ENCODE data around the gene RAPGEF3. TPM values are rescaled to one million over a fixed set of nuclear protein-coding genes. Genes with fewer than 3 reads are reported as not detected.

RAPGEF3 gene
- total and polyA plus RNA-seq, 2 of the 13 experiments (the other 11 are each of a cell fraction or from before 2014, with no cell fraction given) = 0.07 TPM

- TF ChIP-seq SMARCE1 (IDR thresholded peaks at IDR 0.05; ENCODE audit: borderline replicate concordance) (no peak), ATF7 (IDR thresholded peaks at IDR 0.05) (no peak), ATF7 (CRISPR knock-in tag; IDR thresholded peaks at IDR 0.05) (no peak), ZZZ3 (CRISPR knock-in tag; IDR thresholded peaks at IDR 0.05; ENCODE audit: borderline replicate concordance) (no peak), THRA (CRISPR knock-in tag; IDR thresholded peaks at IDR 0.05; ENCODE audit: borderline replicate concordance) (no peak), ZNF710 (CRISPR knock-in tag; IDR thresholded peaks at IDR 0.05; ENCODE audit: borderline replicate concordance) (0 out of 2 replicates have a peak, but pooled peaks have one; percentile 8), NFE2L1 (CRISPR knock-in tag; IDR thresholded peaks at IDR 0.05; ENCODE audit: borderline replicate concordance) (no peak), ARID4A (CRISPR knock-in tag; IDR thresholded peaks at IDR 0.05; ENCODE audit: borderline replicate concordance) (peak; percentile 48; the same call in 1 of the 2 replicates), BRD4 (CRISPR knock-in tag; IDR thresholded peaks at IDR 0.05) (no peak; the same call in 1 of the 2 replicates), ZBTB7B (CRISPR knock-in tag; IDR thresholded peaks at IDR 0.05) (no peak), SMAD9 (CRISPR knock-in tag; IDR thresholded peaks at IDR 0.05) (no peak), ZFYVE20 (CRISPR knock-in tag; IDR thresholded peaks at IDR 0.05; ENCODE audit: borderline replicate concordance, low read depth) (no peak), GFI1 (CRISPR knock-in tag; IDR thresholded peaks at IDR 0.05; ENCODE audit: borderline replicate concordance) (no peak), HNRNPLL (IDR thresholded peaks at IDR 0.05; ENCODE audit: low read depth, low read length, poor library complexity, severe bottlenecking) (peak; percentile 69), NONO (IDR thresholded peaks at IDR 0.05) (no peak), NONO (CRISPR knock-in tag; conservative IDR thresholded peaks at IDR 0.05) (no peak), ARNT (IDR thresholded peaks at IDR 0.05) (no peak), DNMT3B (CRISPR knock-in tag; conservative IDR thresholded peaks at IDR 0.05) (no peak), ZNF768 (CRISPR knock-in tag; IDR thresholded peaks at IDR 0.05) (0 out of 2 replicates have a peak, but pooled peaks have one; percentile 3), DPF2 (CRISPR knock-in tag; IDR thresholded peaks at IDR 0.05; ENCODE audit: borderline replicate concordance, low read depth) (no peak), ELF1 (CRISPR knock-in tag; IDR thresholded peaks at IDR 0.05) (no peak), ZNF234 (CRISPR knock-in tag; conservative IDR thresholded peaks at IDR 0.05) (no peak), ZNF629 (CRISPR knock-in tag; conservative IDR thresholded peaks at IDR 0.05) (no peak), ZNF12 (CRISPR knock-in tag; IDR thresholded peaks at IDR 0.05) (no peak)
Measured at GRCh38 chr12:47773062-47773857, 14.6 kb upstream of the RAPGEF3 start, which contains the start of gene SLC48A1 (continued).
